ENCODE measurements around the gene HDHD5.

DNA sequence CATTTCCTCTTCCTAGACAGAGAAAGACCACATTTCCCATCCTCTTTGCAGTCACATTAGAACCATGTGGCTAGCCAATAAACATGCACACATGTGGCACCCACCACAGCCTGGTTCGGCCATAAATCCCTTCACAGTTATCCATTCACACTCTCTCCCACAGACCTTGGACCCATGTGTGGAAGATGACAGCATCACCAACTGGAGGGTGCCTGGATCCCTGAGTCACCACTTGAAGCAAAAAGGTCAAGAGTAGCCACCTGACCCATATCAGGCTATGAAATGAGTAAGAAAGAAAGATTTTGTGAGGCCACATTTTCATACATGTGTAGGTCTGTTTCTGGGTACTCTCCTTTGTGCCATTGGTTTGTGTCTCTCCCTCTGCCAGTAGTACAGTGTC is 28.9 kb downstream of the HDHD5 start:
- TF ChIP-seq POLR2A (IDR thresholded peaks at IDR 0.05; ENCODE audit: extremely low read depth, insufficient read length) = no peak
- TF ChIP-seq, protein P1, sequence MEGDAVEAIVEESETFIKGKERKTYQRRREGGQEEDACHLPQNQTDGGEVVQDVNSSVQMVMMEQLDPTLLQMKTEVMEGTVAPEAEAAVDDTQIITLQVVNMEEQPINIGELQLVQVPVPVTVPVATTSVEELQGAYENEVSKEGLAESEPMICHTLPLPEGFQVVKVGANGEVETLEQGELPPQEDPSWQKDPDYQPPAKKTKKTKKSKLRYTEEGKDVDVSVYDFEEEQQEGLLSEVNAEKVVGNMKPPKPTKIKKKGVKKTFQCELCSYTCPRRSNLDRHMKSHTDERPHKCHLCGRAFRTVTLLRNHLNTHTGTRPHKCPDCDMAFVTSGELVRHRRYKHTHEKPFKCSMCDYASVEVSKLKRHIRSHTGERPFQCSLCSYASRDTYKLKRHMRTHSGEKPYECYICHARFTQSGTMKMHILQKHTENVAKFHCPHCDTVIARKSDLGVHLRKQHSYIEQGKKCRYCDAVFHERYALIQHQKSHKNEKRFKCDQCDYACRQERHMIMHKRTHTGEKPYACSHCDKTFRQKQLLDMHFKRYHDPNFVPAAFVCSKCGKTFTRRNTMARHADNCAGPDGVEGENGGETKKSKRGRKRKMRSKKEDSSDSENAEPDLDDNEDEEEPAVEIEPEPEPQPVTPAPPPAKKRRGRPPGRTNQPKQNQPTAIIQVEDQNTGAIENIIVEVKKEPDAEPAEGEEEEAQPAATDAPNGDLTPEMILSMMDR (IDR thresholded peaks at IDR 0.05; ENCODE audit: low read depth, low read length) = no peak
- TF ChIP-seq MYC (IDR thresholded peaks at IDR 0.05; ENCODE audit: low read depth, low read length) = no peak
